GM12878 (cell line): ENCODE results near the gene PROZ. TPM values are rescaled to one million over a fixed set of nuclear protein-coding genes. Genes with fewer than 3 reads are reported as not detected.

ENCODE experiments used
- ATAC-seq: fragments of 200-7000 bp; cut with Tn5 transposase; 3 replicates; pipeline ENCODE4 v1.9.1; 2020; ENCODE audit warnings: mild to moderate bottlenecking, moderate library complexity
- BruUV-seq: library from RNA; stranded (reverse); fragments of 400-500 nt; replicated peaks from 2 replicates; lab custom pipeline; 2021; lab: Mats Ljungman, UMichigan
- CTCF ChIA-PET: fragments of 300-600 bp; sonication (Branson Sonifier 250); formaldehyde crosslinking; extraction: SDS; loops from one replicate; lab custom pipeline; 2021; ENCODE audit warnings: inconsistent platforms; lab: Yijun Ruan, JAX
- POLR2A ChIA-PET: fragments of 350-600 bp; formaldehyde crosslinking; extraction: SDS; loops from one replicate; lab custom pipeline; 2021; ENCODE audit warnings: inconsistent platforms; lab: Charles Lee
- RAD21 ChIA-PET: fragments of 300-600 bp; sonication (Branson Sonifier 250); formaldehyde crosslinking; loops from one replicate; lab custom pipeline; 2023; ENCODE audit warnings: antibody characterized with exemption; ENCODE audit not compliant: unreplicated experiment; lab: Charles Lee
- SMC1A ChIA-PET: fragments of 300-600 bp; sonication (Branson Sonifier 250); formaldehyde crosslinking; loops from one replicate; lab custom pipeline; 2023; ENCODE audit not compliant: unreplicated experiment, uncharacterized antibody; lab: Charles Lee
- DNase-seq: peaks from one replicate; pipeline ENCODE4 v3.0.0-alpha.2; 2011; ENCODE audit warnings: low read depth, low spot score
- FAIRE-seq: peaks from 3 replicates; lab custom pipeline; 2011; peaks lifted over from hg19 to GRCh38; lab: Jason Lieb, UNC
- H2AFZ ChIP-seq: 2 replicates; pipeline ENCODE4 v1.6.0; 2011; ENCODE audit warnings: low read depth, low read length, control low read depth; ENCODE audit not compliant: control insufficient read depth
- H3K27ac ChIP-seq: 2 replicates; pipeline ENCODE4 v1.5.1; 2011; ENCODE audit warnings: control low read depth; ENCODE audit not compliant: control insufficient read depth, insufficient read depth
- H3K27me3 ChIP-seq, 2 experiments: replicated peaks in 1 of 2; 2 replicates each; pipeline versions ENCODE4 v1.6.0 to v1.6.1; 2011; ENCODE audit warnings: low read length in 1 of 2; ENCODE audit not compliant: control insufficient read depth in 2 of 2, insufficient read depth in 2 of 2
- H3K36me3 ChIP-seq, 2 experiments: 2 replicates each; pipeline ENCODE4 v1.5.1; 2011; ENCODE audit warnings: low read length in 1 of 2; ENCODE audit not compliant: control insufficient read depth in 2 of 2, insufficient read depth in 2 of 2
- H3K4me1 ChIP-seq: 2 replicates; pipeline ENCODE4 v1.6.1; 2011; ENCODE audit warnings: mild to moderate bottlenecking, low read length, moderate library complexity, mixed read lengths; ENCODE audit not compliant: control insufficient read depth, insufficient read depth
- H3K4me2 ChIP-seq: 2 replicates; pipeline ENCODE4 v1.6.0; 2011; ENCODE audit warnings: control low read depth; ENCODE audit not compliant: control insufficient read depth, insufficient read depth
- H3K4me3 ChIP-seq: fragments of 200-600 bp; sonication (generic); 2 replicates; pipeline ENCODE4 v1.5.1; 2016
- H3K79me2 ChIP-seq: 2 replicates; pipeline ENCODE4 v1.6.0; 2011; ENCODE audit warnings: low read length; ENCODE audit not compliant: control insufficient read depth, insufficient read depth
- H3K9ac ChIP-seq: 2 replicates; pipeline ENCODE4 v1.8.0; 2011; ENCODE audit warnings: low read length, control low read depth, mixed read lengths; ENCODE audit not compliant: control insufficient read depth, insufficient read depth
- H3K9me3 ChIP-seq: replicated peaks from 3 replicates; pipeline ENCODE4 v1.5.1; 2011; ENCODE audit warnings: mild to moderate bottlenecking, low read length; ENCODE audit not compliant: control insufficient read depth, insufficient read depth
- H4K20me1 ChIP-seq: 2 replicates; pipeline ENCODE4 v1.6.0; 2011; ENCODE audit not compliant: control insufficient read depth, insufficient read depth
- ASH2L ChIP-seq: fragments of 300-600, 200-600 bp; sonication (generic); IDR thresholded peaks from 2 replicates; pipeline ENCODE4 v1.6.1; 2017; ENCODE audit warnings: low read depth, mild to moderate bottlenecking, borderline replicate concordance
- HCFC1 ChIP-seq: fragments of 150-350 bp; IDR thresholded peaks from 2 replicates; pipeline ENCODE4 v1.6.1; 2014; ENCODE audit warnings: low read length
- IKZF2 ChIP-seq, 2 experiments: fragments of 450-650 bp; IDR thresholded peaks; 2 replicates each; pipeline ENCODE4 v1.6.1; 2017; ENCODE audit warnings: mild to moderate bottlenecking in 2 of 2, moderate library complexity in 2 of 2
- MTA2 ChIP-seq: fragments of 450-650 bp; IDR thresholded peaks from 2 replicates; pipeline ENCODE4 v1.6.1; 2016; ENCODE audit warnings: low read depth, mild to moderate bottlenecking, moderate library complexity
- NRF1 ChIP-seq: conservative IDR thresholded peaks from 2 replicates; pipeline ENCODE4 v1.6.1; 2011; ENCODE audit warnings: mild to moderate bottlenecking, low read depth, low read length, improper control_type of control experiment
- SPI1 ChIP-seq: IDR thresholded peaks from 2 replicates; pipeline ENCODE4 v1.6.1; 2011; ENCODE audit warnings: low read depth, mild to moderate bottlenecking, low read length, moderate library complexity, borderline replicate concordance; ENCODE audit not compliant: insufficient read depth
- SRF ChIP-seq, 2 experiments: IDR thresholded peaks; 2 replicates each; pipeline ENCODE4 v1.6.1; 2011; ENCODE audit warnings: low read depth in 2 of 2, low read length in 2 of 2, mild to moderate bottlenecking in 1 of 2, moderate library complexity in 1 of 2
- TARDBP ChIP-seq: IDR thresholded peaks from 2 replicates; pipeline ENCODE4 v1.6.1; 2016; ENCODE audit warnings: borderline replicate concordance
- WGBS: methylation state at CpG from one replicate; pipeline ENCODE4 v1.1.6; 2016; ENCODE audit warnings: low lambda C conversion rate; ENCODE audit not compliant: insufficient replicate concordance, insufficient coverage; ENCODE audit errors: missing lambda C conversion rate; 5-methylcytosine and 5-hydroxymethylcytosine counted together
- in situ Hi-C: fragments of 300-500 bp; cut with MboI; formaldehyde crosslinking; loops from 9 replicates; pipeline ENCODE4 v1.14.3; 2018; ENCODE audit warnings: mixed read lengths
- intact Hi-C: fragments of 100-400 bp; cut with micrococcal nuclease; formaldehyde crosslinking; loops from one replicate; pipeline ENCODE4 v1.14.2; 2022; ENCODE audit not compliant: unreplicated experiment
- polyA plus RNA-seq, 11 experiments: library from polyadenylated mRNA; depleted of rRNA in 4 of 11; unstranded in 6 of 11; stranded (reverse) in 5 of 11; fragments of >200 nt; fragmentation: Nextera tagmentation in 4 of 11; fragmentation: Illumina TruSeq in 1 of 11; extraction: Ambion mirVana in 4 of 11; extraction: Trizol in 1 of 11; gene quantifications; 1 replicate in 1 of 11; 2 replicates in 10 of 11; pipeline versions ENCODE4 v1.2.1 to v1.2.3, GENCODE V29; 2011 to 2016; ENCODE audit warnings: inconsistent platforms in 2 of 11, missing spikeins in 2 of 11, low read depth in 1 of 11
- total RNA-seq, 4 experiments: library from RNA; depleted of rRNA in 3 of 4; stranded (reverse); fragments of >200 nt in 3 of 4; fragmentation: Illumina TruSeq in 1 of 4; extraction: Trizol in 1 of 4; gene quantifications; 2 replicates each; pipeline versions ENCODE4 v1.2.1 to v1.2.3, GENCODE V29; 2013 to 2021
- TF ChIP-seq, protein P1 (sequence below): fragments of 450-650 bp; IDR thresholded peaks from 2 replicates; pipeline ENCODE4 v1.6.1; 2018; ENCODE audit warnings: mild to moderate bottlenecking, low read depth, moderate library complexity; ENCODE audit not compliant: partially characterized antibody
- TF ChIP-seq, protein P2 (sequence below): fragments of 450-650 bp; IDR thresholded peaks from 2 replicates; pipeline ENCODE4 v1.6.1; 2017; ENCODE audit warnings: mild to moderate bottlenecking, low read depth, inconsistent platforms; ENCODE audit not compliant: poor library complexity, severe bottlenecking
- TF ChIP-seq, protein P3 (sequence below): IDR thresholded peaks from 2 replicates; pipeline ENCODE4 v1.6.1; 2012; ENCODE audit warnings: low read depth, low read length, improper control_type of control experiment
- TF ChIP-seq, protein P4 (sequence below): fragments of 450-650 bp; IDR thresholded peaks from 2 replicates; pipeline ENCODE4 v1.6.1; 2016; ENCODE audit warnings: mild to moderate bottlenecking, moderate library complexity, borderline replicate concordance

Gene PROZ
- total and polyA plus RNA-seq, 10 of the 15 experiments (the other 5 are each of a cell fraction or from before 2014, with no cell fraction given): 0.07 to 0.24 (median 0.21) TPM; not detected in 7

DNA sequence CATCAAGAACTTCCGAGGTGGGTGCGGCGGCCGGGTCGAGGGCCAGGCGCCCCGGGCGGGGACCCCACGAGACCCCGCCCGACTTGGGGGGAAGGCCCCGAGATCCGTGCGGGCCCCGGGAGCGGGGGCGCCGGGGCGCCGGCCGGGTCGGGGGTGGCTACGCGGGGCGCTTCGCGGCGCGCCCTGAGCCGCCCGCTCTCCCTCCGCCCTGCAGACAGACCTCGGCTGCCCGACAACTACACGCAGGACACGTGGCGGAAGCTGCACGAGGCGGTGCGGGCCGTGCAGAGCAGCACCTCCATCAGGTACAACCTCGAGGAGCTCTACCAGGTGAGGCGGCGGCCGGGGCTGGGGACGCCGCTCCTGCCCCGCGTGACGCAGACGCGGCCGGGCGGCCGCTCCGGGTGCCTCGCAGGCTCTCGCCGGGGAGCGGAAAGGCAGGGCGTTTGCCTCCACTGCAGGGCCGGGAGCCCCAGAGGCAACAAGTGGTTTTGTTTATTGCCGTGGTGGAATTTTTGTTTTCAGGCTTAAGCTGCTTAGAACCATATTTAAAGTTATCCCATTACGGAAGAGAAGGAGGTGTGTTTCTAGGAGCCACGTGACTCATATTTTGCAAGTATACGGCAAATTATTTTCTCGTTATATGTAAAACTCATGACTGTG, 51.4 kb downstream of the PROZ start (continued):
- TF ChIP-seq, protein P1, sequence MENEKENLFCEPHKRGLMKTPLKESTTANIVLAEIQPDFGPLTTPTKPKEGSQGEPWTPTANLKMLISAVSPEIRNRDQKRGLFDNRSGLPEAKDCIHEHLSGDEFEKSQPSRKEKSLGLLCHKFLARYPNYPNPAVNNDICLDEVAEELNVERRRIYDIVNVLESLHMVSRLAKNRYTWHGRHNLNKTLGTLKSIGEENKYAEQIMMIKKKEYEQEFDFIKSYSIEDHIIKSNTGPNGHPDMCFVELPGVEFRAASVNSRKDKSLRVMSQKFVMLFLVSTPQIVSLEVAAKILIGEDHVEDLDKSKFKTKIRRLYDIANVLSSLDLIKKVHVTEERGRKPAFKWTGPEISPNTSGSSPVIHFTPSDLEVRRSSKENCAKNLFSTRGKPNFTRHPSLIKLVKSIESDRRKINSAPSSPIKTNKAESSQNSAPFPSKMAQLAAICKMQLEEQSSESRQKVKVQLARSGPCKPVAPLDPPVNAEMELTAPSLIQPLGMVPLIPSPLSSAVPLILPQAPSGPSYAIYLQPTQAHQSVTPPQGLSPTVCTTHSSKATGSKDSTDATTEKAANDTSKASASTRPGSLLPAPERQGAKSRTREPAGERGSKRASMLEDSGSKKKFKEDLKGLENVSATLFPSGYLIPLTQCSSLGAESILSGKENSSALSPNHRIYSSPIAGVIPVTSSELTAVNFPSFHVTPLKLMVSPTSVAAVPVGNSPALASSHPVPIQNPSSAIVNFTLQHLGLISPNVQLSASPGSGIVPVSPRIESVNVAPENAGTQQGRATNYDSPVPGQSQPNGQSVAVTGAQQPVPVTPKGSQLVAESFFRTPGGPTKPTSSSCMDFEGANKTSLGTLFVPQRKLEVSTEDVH: no peak
- TF ChIP-seq, protein P2, sequence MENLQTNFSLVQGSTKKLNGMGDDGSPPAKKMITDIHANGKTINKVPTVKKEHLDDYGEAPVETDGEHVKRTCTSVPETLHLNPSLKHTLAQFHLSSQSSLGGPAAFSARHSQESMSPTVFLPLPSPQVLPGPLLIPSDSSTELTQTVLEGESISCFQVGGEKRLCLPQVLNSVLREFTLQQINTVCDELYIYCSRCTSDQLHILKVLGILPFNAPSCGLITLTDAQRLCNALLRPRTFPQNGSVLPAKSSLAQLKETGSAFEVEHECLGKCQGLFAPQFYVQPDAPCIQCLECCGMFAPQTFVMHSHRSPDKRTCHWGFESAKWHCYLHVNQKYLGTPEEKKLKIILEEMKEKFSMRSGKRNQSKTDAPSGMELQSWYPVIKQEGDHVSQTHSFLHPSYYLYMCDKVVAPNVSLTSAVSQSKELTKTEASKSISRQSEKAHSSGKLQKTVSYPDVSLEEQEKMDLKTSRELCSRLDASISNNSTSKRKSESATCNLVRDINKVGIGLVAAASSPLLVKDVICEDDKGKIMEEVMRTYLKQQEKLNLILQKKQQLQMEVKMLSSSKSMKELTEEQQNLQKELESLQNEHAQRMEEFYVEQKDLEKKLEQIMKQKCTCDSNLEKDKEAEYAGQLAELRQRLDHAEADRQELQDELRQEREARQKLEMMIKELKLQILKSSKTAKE: no peak
- no peak for TF ChIP-seq SPI1
- TF ChIP-seq SRF (IDR thresholded peaks at IDR 0.05; ENCODE audit: low read depth in 2 of 2, low read length in 2 of 2): no peak
- TF ChIP-seq, all 136 proteins: peak for 23

DNA sequence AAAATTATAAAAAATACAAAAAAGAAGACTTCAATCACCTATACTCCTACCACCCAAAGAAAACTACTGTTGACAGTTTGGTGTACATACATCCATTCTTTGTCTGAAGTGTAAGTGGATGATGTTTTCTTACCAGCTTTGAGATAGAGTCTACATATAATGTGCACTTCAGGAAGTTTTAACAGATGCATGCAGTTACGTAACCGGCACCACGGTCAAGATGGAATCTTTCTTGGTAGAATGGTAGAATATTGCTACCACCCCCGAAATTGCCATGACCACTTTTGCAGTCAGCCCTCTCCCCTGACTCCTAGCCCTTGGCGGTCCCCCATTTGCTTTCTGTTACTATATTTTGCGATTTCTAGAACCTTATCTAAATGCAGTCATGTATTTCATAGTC, 52.4 kb downstream of the PROZ start:
- H3K4me2 ChIP-seq: peak overlapping the region; percentile 19
- no peak overlapping the region for H3K9ac ChIP-seq
- 48% methylated on average over 6 of the region's 6 CpGs for WGBS
- peaks cover 18% of the 10 kb centered on the region for H3K4me1 ChIP-seq
- H3K27ac ChIP-seq: no peak overlapping the region
- no peak for FAIRE-seq
- H2AFZ ChIP-seq: no peak overlapping the region
- H3K79me2 ChIP-seq: peaks cover 87% of the 10 kb centered on the region
- H3K9me3 ChIP-seq: no peaks in the 10 kb centered on the region
- SMC1A ChIA-PET: no interaction called here
- ATAC-seq: no peak
- intact Hi-C loops: no loop called here
- POLR2A ChIA-PET: no interaction called here
- H3K4me3 ChIP-seq: peak overlapping the region; percentile 75
- peaks cover 13% of the 10 kb centered on the region; the same call in 1 of the 2 replicates for H4K20me1 ChIP-seq
- in situ Hi-C loops: no loop called here
- DNase-seq: no peak
- no peaks in the 10 kb centered on the region; a peak in 1 of 4 replicates for H3K36me3 ChIP-seq
- CTCF ChIA-PET: no interaction called here
- RAD21 ChIA-PET: no interaction called here
- TSS peak; percentile 70 for BruUV-seq
- no peaks in the 10 kb centered on the region for H3K27me3 ChIP-seq
- no peak for TF ChIP-seq TARDBP
- no peak for TF ChIP-seq IKZF2 (IDR thresholded peaks at IDR 0.05)
- no peak for TF ChIP-seq MTA2
- no peak for TF ChIP-seq ASH2L
- no peak for TF ChIP-seq HCFC1
- TF ChIP-seq, protein P3, sequence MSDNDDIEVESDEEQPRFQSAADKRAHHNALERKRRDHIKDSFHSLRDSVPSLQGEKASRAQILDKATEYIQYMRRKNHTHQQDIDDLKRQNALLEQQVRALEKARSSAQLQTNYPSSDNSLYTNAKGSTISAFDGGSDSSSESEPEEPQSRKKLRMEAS: no peak
- no peak for TF ChIP-seq NRF1
- TF ChIP-seq, protein P4, sequence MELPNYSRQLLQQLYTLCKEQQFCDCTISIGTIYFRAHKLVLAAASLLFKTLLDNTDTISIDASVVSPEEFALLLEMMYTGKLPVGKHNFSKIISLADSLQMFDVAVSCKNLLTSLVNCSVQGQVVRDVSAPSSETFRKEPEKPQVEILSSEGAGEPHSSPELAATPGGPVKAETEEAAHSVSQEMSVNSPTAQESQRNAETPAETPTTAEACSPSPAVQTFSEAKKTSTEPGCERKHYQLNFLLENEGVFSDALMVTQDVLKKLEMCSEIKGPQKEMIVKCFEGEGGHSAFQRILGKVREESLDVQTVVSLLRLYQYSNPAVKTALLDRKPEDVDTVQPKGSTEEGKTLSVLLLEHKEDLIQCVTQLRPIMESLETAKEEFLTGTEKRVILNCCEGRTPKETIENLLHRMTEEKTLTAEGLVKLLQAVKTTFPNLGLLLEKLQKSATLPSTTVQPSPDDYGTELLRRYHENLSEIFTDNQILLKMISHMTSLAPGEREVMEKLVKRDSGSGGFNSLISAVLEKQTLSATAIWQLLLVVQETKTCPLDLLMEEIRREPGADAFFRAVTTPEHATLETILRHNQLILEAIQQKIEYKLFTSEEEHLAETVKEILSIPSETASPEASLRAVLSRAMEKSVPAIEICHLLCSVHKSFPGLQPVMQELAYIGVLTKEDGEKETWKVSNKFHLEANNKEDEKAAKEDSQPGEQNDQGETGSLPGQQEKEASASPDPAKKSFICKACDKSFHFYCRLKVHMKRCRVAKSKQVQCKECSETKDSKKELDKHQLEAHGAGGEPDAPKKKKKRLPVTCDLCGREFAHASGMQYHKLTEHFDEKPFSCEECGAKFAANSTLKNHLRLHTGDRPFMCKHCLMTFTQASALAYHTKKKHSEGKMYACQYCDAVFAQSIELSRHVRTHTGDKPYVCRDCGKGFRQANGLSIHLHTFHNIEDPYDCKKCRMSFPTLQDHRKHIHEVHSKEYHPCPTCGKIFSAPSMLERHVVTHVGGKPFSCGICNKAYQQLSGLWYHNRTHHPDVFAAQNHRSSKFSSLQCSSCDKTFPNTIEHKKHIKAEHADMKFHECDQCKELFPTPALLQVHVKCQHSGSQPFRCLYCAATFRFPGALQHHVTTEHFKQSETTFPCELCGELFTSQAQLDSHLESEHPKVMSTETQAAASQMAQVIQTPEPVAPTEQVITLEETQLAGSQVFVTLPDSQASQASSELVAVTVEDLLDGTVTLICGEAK: no peak
